Measurements from ENCODE around the gene PGAM4.

- TF ChIP-seq SMC3 (IDR thresholded peaks at IDR 0.05) (no peak), MAX (IDR thresholded peaks at IDR 0.05) (no peak), EP300 (IDR thresholded peaks at IDR 0.05) (no peak), MAZ (IDR thresholded peaks at IDR 0.05; ENCODE audit: borderline replicate concordance, low read depth, low read length) (no peak), RNF2 (IDR thresholded peaks at IDR 0.05; ENCODE audit: borderline replicate concordance, low read depth) (no peak)
Measured at GRCh38 chrX:77962068-77962902, 7.2 kb downstream of the PGAM4 start.

Data from A549 (cell line).